GM12891 (cell line): ENCODE measurements around the gene RASSF8.

Experiments used
- POLR2A ChIP-seq: IDR thresholded peaks from 2 replicates; pipeline ENCODE4 v1.6.1; 2011; ENCODE audit warnings: low read depth, low read length, control low read depth
- POLR2AphosphoS5 ChIP-seq: IDR thresholded peaks from 2 replicates; pipeline ENCODE4 v1.6.1; 2011; ENCODE audit warnings: low read depth, low read length, control low read depth
- TAF1 ChIP-seq: IDR thresholded peaks from 2 replicates; pipeline ENCODE4 v1.6.1; 2011; ENCODE audit warnings: low read depth, low read length, control low read depth

- TF ChIP-seq POLR2A (no peak), TAF1 (no peak), POLR2AphosphoS5 (no peak)
Measured at GRCh38 chr12:25949343-25949742, 9.1 kb upstream of the RASSF8 start.
